ENCODE measurements around the gene DXO.

- TF ChIP-seq CTCF (IDR thresholded peaks at IDR 0.05) (no peak), POLR2A (IDR thresholded peaks at IDR 0.05) (no peak)
Measured at GRCh38 chr6:31958412-31958740, 13.6 kb downstream of the DXO start.
